ENCODE data around the gene CNFN.

The CNFN gene

GRCh38 chr19:42409477-42409876, 19.4 kb upstream of the CNFN start:
- no peak for DNase-seq (ENCODE audit: low read depth)

- DNase-seq (ENCODE audit: low read depth) = no peak
Observed at GRCh38 chr19:42407816-42408175, 17.7 kb upstream of the CNFN start.

GRCh38 chr19:42407085-42407815, 17.2 kb upstream of the CNFN start:
- no peak for DNase-seq (ENCODE audit: low read depth)

- no peak for DNase-seq (ENCODE audit: low read depth)
Observed at GRCh38 chr19:42406111-42406510, 16.0 kb upstream of the CNFN start.

GRCh38 chr19:42403586-42403985, 13.5 kb upstream of the CNFN start:
- DNase-seq (ENCODE audit: low read depth) = no peak

GRCh38 chr19:42402376-42403116, 12.4 kb upstream of the CNFN start:
- no peak for DNase-seq (ENCODE audit: low read depth)

- peak; percentile 66 for DNase-seq (ENCODE audit: low read depth)
Observed at GRCh38 chr19:42401365-42402303, 11.5 kb upstream of the CNFN start.

GRCh38 chr19:42400404-42400803, 10.3 kb upstream of the CNFN start:
- no peak for DNase-seq (ENCODE audit: low read depth)

GRCh38 chr19:42397263-42398166, 7.4 kb upstream of the CNFN start:
- DNase-seq (ENCODE audit: low read depth) = no peak

- DNase-seq (ENCODE audit: low read depth) = peak; percentile 96
Observed at GRCh38 chr19:42396381-42397262, 6.5 kb upstream of the CNFN start.

- DNase-seq (ENCODE audit: low read depth) = no peak
Observed at GRCh38 chr19:42394751-42395150, 4.7 kb upstream of the CNFN start.

GRCh38 chr19:42392165-42392564, 2.1 kb upstream of the CNFN start:
- DNase-seq (ENCODE audit: low read depth) = no peak

GRCh38 chr19:42388851-42389489, 1.1 kb downstream of the CNFN start:
- no peak for DNase-seq (ENCODE audit: low read depth)

GRCh38 chr19:42386974-42387707, 3.0 kb downstream of the CNFN start:
- DNase-seq (ENCODE audit: low read depth) = peak; percentile 58

- no peak for DNase-seq (ENCODE audit: low read depth)
Observed at GRCh38 chr19:42380155-42380554, 9.9 kb downstream of the CNFN start.

GRCh38 chr19:42378225-42379215, 11.6 kb downstream of the CNFN start:
- no peak for DNase-seq (ENCODE audit: low read depth)

- no peak for DNase-seq (ENCODE audit: low read depth)
Observed at GRCh38 chr19:42376177-42376555, 13.9 kb downstream of the CNFN start.

Measured in stimulated activated CD8-positive, alpha-beta memory T cell treated with anti-CD3 and anti-CD28 coated beads, Interleukin-4, amount 100 ng/mL, for 24 hours (primary cell).